HG03060 (cell line): ENCODE results near the gene ZNF593.

Experiments used
- ATAC-seq: cut with Tn5 transposase; IDR thresholded peaks from one replicate; pipeline ENCODE4 v1.9.1; 2021; ENCODE audit warnings: low read depth, moderate number of reproducible peaks; ENCODE audit not compliant: unreplicated experiment

Gene ZNF593

DNA sequence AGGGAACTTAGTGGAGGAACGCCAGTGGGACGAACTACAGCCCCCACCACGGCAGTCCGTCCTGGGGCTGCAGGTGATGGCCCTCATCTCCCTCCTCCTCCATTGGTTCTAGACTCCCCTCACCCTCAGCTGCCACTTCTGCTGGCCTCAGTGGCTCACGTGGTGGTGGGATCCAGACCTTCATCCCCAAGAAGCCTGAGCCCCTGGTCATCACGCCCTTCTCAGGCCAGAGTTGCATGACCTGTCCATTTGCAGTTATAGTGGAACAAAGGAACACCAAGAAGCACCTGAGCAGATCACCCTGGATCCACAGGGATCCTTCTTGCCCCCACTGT, 23.8 kb upstream of the ZNF593 start:
- no peak for ATAC-seq

DNA sequence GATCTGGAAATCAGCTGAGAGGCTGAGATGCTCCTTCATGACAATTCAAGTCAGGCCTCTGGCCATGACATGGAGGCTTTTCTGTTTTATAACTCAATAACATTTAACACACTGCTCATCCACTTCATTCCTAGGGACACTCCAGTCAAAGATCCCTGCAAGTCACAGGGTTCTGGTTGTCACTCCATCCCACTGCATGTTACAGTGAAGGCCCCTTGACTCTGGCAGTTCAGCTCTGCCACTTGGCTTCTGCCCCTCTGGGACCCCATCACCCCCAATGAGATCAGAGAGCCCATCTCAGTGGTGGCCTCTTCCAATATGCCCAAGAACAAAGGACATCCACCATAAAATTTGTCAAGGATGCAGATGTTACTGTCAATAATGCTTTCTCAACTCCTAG, 20.8 kb upstream of the ZNF593 start:
- no peak for ATAC-seq

DNA sequence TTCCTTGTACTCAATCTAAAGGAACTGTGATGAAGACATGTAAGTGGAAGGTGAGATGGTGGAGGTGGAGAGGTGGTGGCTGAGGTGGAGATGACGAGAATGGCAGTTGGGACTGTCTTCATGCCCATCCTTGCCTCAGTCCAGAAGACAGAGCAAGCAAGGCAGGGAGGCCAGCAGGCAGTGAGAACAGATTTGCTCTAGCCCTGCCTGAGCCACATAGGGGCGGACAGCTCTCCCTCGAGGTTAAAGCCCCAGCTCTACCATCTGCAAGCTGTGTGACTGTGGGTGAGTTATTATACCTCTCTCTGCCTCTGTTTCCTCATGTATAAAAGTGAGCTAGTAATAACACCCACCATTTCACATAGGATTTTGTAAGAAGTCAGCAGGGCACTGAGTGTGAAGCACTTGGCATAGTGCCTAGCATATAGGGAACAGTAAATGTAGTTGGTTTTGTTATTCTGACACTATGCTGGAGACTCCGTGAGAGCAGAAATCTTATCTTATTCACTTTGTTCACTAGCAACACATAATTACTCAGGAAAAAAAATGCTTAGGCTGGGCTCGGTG, 15.7 kb upstream of the ZNF593 start:
- no peak for ATAC-seq

DNA sequence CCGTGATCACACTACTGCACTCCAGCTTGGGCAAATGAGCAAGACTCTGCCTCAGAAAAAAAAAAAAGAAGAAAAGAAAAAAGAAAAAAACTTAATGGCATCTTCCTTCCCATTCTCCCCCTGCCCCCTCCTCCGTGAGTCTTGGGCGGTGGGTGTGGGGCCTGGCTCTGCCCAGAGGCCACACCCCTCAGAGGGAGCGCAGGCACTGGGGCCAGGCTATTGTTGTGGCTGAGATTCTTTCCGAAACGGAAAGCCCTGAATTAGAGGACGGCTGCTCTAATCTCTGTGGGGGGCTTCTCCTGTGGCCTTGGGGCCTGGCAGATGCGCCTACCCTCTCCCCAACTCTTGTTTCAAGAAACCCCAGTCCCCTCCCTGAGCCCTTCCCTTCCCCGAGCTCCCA, 15.0 kb upstream of the ZNF593 start:
- ATAC-seq = no peak

DNA sequence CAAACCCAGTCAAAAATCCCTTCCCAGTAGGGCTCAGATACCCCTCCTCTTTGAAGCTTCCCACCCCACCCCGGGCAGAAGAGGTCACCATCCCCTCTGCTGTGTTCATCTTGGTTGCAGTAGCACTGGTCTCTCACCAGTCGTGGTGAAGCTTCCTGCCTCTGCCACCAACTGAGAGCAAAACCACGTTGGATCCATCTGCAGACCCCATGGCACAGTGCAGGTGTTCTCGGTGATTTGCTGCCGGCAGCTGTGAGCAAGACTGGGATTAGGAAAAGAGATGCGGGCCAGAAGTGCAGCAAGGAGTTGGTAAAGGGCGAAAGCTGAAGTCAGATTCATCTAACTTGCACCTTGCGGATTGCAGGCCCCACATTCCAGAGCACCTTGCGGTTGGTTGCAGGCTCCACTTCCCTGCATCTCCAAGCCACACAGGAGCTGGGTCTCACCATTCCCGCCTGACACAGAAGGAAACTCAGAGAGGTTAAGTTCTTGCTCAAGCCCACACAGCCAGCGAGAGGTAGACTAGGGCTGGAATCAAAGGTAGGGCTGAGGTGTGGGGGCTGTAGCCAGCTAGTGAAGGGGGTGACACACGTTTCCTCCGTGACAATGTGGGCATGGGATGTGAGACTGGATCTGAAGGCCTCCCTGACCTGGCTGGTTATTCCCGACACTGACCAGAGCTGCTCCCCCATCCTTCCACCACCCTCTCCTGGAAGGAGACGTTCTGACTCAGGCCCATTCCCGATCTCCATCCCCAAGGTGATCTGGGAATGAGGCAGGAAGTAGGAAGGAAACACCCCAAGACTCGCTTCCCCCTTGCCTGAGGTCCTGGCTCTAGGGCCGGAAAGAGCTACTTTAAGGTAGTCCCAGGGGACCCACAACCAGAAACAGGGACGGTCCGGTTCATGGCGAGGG, 14.1 kb upstream of the ZNF593 start:
- ATAC-seq = no peak

DNA sequence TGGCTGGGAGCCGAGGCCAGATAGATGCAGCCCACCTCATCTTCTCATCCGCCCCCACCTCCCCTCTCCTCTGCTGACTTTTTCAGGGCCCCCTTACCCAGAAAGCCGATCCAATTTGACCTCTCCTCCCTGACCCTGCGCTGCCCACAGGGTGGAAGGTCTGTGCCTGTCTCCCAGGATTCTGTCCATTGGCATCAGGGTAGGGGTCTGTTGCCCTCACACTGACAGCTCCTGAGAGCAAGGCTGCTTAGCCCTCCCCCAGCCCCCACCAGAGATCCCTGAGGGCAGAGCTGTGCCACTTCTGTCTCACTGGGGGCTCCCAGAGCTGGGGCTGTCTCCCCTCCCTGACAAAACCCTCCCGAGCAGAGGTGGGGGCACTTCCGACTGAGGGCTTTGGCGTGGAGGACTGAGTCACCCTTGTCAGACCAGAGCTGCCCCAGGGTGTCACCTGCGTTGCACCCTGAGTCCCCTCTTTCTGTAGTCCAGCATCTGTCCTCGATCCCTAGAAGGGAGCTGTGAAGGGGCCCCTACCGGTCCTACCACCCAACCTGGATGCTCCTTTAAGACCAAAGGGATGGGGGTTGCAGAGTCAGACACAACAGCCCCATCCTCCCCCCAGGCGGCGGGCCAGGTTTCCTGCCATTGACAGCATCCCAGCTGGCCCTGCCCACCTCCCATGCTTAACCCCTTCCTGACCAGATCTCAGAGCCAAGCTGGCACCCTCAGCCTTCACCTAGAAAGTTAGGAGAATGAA, 13.2 kb upstream of the ZNF593 start:
- no peak for ATAC-seq

DNA sequence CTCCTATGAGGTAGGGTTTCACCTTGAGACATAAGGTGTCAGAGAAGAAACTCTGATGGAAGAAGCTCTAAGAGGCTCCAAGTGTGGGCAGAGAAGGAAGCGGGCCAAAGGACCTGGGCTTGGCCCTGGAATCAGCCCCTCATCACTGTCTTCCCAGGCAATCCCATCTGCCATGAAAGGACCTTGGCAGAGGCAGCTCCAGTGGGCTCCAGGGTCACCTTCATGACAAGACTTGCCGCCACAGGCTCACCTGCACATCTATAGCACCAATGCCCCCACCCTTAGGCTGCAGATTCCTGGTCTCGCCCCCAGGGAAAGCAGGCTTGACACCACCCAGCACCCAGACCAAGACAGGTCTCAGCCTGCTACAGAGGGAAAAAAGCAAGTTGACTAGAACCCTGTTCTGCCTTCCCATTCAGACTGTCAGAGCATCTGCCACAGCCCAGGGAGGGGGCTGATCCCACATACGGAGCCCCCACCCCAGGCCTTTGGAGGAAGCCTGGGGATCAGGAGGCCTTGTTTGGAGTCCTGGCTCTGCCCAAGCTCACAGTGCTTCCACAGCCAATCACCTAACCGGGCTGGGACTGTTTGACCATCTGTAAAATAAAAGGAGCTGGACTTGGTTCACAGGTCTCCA, 11.3 kb upstream of the ZNF593 start:
- no peak for ATAC-seq

DNA sequence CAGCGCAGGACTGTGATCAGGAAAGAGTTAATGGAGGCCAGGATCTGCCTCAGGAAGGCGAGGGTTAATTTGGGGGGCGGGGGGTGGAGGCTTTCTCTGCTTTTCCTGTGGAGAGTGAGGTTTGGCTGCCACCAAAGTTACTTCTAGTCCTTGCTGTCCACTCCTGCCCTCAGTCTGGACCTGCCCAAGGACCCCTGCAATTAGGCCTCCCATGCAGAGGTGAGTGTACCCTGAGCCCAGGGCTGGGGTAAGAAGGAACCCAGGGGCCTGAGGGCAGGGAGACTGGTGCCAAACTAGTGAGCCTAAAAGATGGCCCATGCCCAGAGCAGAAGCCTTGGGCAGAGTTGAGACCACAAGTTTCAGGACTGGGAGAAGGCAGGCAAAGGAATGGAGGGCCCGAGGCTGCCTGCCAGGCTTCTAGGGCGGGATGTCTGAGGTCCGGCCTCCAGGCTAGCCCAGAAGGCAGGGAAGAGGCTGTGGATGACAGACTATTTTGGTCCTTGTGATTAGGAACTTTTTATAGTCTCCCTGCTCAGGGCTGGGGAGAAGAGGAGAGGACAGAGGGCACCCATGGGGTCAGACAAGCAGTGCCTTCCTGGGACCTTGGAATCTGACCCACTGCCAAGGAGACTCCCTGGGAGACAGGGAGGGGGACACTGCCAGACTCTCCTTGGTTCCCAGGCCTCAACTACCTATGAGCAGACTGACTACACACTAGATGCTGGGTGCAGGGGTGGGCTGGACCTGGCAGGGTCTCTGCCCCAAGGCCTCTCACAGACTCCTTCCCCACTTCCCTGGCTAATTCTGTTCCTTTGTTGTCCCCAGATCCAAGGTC, 10.6 kb upstream of the ZNF593 start, which contains the start of gene FAM110D:
Gene FAM110D, plus strand, starts transcription at position 172 of the 835 bp plus-strand sequence. CDS start 2,213 bp downstream, outside the sequence.
- ATAC-seq = no peak

DNA sequence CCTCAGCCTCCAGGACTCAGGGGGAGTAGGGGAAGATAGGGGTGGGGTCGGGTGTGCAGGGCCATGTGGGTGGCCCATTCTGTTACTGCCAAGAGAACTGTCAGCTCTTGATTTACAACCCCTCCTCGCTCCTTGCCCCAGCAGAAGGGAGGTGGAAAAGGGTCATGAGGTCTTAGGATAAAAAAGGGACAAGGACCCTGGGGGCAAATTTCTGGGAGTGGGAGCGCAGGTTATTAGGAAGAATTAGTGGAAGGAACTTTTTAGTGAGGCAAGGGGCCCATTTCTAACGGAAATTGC, 10.0 kb upstream of the ZNF593 start:
- no peak for ATAC-seq

DNA sequence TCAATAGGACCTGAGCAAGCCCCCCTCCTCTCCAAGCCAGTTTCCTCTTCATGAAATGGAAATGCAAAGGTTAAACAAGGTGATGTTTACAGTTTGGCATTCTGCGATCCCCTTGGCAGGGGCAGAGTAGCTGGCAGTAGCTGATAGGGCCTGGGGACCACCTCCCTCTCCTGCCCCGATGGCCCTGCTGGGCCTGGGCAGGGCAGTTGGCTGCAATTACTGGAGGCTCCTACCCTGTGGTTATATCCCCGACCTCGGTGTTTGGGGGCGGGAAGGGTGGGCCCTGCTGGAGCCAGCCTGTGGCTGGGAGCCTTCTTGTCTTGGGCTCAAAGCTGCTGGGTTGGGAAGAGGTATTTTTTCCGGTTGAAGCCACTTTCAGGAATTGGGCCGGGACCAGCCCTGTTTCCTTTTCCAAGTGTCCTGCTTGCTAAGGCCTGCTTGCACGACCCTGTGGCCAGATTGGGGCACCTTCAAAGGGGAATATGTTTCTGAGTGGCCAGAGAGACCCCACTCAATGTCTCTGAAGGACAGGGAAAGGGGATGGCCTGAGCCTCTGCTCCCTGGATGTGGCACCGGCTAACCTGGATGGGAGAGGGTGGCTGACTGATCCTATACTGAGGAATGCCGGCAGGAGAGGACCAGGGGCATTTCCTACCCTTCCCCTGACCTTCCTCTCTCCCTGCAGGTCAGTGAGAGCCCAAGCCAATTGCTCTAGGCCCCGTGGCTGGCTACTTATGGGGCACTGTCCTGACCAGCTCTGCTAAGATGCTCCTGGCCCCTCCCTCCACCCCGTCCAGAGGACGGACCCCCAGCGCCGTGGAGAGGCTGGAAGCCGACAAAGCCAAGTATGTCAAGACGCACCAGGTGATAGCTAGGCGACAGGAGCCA, 8.9 kb upstream of the ZNF593 start:
- ATAC-seq = no peak

DNA sequence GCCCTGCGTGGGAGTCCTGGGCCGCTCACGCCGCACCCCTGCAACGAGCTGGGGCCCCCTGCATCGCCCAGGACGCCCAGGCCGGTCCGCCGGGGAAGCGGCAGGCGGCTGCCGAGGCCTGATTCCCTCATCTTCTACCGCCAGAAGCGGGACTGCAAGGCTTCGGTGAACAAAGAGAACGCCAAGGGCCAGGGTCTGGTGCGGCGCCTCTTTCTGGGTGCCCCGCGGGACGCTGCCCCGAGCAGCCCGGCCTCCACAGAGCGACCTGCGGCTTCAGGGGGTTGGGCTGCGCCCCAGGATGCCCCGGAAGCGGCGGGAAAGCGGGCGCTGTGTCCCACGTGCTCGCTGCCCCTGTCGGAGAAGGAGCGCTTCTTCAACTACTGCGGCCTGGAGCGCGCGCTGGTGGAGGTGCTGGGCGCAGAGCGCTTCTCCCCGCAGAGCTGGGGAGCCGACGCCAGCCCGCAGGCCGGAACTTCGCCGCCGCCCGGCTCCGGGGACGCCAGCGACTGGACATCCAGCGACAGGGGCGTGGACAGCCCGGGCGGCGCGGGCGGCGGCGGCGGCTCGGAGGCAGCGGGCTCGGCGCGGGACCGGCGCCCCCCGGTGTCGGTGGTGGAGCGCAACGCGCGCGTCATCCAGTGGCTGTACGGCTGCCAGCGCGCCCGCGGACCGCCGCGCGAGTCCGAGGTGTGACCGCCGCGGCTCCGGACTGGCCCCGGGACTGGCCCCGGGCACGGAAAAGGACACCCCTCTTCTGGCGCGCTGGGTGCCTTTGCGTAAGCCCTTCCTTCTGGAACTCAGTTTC, 8.1 kb upstream of the ZNF593 start:
- ATAC-seq = no peak

DNA sequence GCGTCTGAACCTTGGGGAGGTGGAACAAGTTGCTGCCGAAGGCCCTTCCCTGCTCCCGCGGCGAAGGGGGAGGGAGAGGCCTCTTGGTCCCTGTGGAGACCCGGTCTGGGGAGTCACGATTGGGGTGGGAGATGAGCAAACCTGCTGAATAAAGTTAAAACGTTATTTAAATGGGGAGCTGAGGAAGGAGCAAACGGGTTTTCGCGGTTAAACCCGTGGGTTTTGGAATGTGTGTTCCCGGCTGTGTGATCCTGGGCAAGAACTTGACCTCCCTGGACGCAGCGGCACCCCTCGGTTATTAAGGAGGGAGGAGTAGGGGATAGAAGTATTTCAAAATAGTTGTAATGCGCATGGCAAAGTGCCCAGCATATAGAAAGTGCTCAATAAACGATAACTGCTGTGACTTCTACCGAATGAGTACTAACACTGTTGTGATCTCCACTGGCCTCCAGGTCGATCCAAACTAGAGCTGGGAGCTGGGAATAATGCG, 7.4 kb upstream of the ZNF593 start:
- no peak for ATAC-seq

DNA sequence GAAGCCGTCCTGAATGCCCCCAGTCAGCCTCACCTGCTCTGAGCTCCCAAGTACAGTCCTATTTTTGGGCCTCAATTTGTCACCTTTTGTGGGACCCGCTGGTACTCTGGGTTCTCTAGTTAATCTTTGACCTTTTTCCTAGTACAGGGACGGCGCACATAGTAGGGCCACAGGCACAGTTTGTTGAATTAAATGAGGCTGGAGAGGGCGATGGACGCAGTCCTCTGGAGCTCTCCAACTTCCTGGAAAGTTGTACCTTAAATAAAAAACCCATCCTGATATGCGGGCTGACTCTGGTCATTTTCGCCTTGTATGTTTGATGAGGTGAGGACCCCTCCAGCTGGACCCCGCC, 6.0 kb upstream of the ZNF593 start:
- ATAC-seq = no peak

DNA sequence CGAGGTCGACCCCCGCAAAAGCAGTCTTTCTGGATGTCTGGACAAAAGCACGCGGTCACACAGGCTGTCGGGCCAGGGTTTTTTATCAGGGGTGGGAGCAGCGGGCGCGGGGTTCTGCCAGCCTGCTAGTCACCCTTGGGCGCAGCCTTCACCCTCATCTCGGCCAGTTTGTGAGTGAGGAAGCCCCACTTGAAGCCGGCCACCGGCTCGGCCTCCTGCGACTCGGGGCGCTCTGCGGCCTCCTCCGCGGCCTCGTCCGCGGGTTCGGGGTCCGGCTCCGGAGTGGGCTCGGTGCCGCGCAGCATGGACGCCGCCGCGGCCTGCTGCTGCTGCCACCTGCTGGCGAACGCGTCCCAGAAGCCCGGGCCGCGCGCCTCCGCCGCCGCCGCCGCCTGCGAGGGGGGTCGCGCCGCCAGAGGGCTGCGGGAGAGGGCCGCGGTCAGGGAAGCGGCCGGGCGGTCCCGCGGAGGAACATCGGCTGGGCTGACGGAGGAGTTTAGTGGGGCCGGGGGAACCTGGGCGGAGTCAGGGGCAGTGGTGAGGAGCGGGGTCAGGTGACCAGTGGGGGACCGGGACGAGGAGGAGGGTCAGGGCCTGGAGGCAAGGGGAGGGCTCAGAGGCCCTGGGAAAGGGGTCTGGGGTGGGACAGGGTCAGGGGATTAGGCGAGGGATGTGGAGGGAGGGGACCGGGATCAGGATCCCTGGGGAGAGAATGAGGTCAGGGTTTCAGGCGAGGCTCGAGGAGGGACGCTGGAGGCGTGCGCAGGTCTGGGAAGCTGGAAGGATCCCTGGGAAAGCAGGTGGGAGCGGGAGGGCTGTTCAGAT, 5.5 kb upstream of the ZNF593 start:
- ATAC-seq = no peak

DNA sequence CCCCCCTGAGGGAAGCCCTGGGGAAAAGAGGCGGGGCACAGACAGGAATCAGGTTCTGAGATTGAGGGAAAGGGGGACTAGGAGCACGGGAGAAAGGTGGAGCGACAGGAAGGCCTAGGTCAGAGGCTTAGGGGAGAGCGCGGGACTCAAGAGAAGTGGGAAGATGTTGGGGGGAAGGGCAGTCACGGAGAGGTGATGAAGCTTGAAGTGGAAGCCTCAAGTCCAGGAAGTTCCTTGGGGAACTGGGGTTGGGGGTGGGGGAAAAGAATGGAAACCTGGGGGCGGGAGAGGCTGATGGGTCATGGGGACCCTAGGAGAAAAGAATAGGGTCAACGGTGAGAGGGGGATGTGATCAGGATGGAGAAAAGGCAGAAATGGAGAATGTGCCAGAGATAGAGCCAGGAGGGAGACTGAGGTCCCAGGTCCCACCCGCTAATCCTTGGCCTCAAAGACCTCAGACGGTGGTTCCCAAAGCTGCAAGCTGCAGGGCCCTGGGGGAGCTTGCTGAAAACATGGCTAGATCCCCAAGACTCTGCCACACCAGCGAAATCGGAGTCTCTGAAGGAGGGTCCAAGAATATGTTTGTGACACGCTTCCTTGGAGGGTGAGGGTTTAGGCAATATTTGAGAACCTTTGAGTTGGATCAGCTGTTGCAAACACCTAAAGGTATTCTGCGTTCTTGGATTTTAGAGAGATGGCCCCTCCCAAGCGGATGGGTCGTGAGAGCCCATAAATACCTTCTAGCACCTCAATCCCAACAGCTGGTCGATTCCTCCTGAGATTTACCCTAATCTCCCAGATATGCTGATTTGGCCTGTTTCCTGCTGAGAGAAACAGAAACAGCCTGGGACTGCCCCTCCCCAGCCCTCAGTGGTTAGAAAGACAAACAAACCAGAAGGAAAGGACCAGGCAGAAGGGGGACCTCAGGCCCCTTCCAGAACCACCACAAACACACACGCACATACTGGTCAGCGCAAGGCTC, 4.6 kb upstream of the ZNF593 start:
- ATAC-seq = no peak

DNA sequence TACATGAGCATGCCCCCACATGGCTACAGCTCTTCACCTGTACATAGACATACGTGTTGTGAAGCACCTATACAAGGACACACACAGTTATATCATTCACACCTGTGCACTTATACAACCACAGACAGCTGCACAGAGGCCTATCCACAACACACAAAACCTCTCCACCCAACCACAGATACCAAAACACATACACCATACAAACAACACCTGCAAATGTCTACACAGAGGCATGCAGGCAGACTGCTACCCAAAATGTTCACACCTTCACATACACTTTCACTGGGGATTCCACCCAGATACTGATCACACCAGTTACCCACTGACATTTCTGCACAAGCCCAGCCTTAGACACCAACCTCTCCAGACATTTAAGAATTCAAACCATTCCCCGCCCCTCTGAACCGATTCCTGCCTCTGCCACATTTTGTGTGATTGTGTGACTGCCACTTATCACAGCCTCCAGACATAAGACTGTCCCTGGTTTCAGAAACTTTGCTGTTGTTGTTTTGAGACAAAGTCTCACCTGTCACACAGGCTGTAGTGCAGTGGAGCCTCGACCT, 2.9 kb upstream of the ZNF593 start:
- no peak for ATAC-seq
